Neural cell (in vitro differentiated cells): ENCODE measurements around the gene COL5A1. TPM values are rescaled to one million over a fixed set of nuclear protein-coding genes. Genes with fewer than 3 reads are reported as not detected.

ENCODE experiments used
- H2AFZ ChIP-seq: fragments of 200-600, 300-800 bp; sonication (generic), shearing (Covaris generic); 2 replicates; pipeline ENCODE4 v1.6.0; 2014; ENCODE audit warnings: low read depth, mild to moderate bottlenecking, antibody characterized with exemption, low read length, moderate library complexity
- H3F3A ChIP-seq: fragments of 200-600 bp; shearing (Covaris generic); 2 replicates; pipeline ENCODE4 v1.6.1; 2016; ENCODE audit warnings: mild to moderate bottlenecking, moderate library complexity, mixed read lengths, antibody characterized with exemption, low read length; ENCODE audit not compliant: insufficient read depth, poor library complexity, severe bottlenecking
- H3K27ac ChIP-seq: fragments of 200-600, 300-800 bp; sonication (generic), shearing (Covaris generic); 2 replicates; pipeline ENCODE4 v1.5.1; 2014; ENCODE audit warnings: mild to moderate bottlenecking, low read length, moderate library complexity
- H3K27me3 ChIP-seq: fragments of 300-800, 200-600 bp; sonication (generic), shearing (Covaris generic); 2 replicates; pipeline ENCODE4 v1.6.0; 2014; ENCODE audit warnings: mild to moderate bottlenecking, low read depth, low read length, moderate library complexity; ENCODE audit not compliant: insufficient read depth
- H3K36me3 ChIP-seq: fragments of 300-800, 200-600 bp; sonication (generic), shearing (Covaris generic); 2 replicates; pipeline ENCODE4 v1.5.1; 2014; ENCODE audit warnings: mild to moderate bottlenecking, antibody characterized with exemption, low read length, moderate library complexity; ENCODE audit not compliant: insufficient read depth
- H3K4me2 ChIP-seq: fragments of 300-800, 200-600 bp; sonication (generic), shearing (Covaris generic); 2 replicates; pipeline ENCODE4 v1.6.0; 2014; ENCODE audit warnings: mild to moderate bottlenecking, low read length
- H3K4me3 ChIP-seq: fragments of 300-800, 200-600 bp; sonication (generic), shearing (Covaris generic); 2 replicates; pipeline ENCODE4 v1.5.1; 2014; ENCODE audit warnings: mild to moderate bottlenecking, low read length, moderate library complexity
- H3K79me2 ChIP-seq: fragments of 200-600 bp; shearing (Covaris generic); replicated peaks from 2 replicates; pipeline ENCODE4 v1.6.0; 2014; ENCODE audit warnings: mild to moderate bottlenecking, low read length, moderate library complexity; ENCODE audit not compliant: insufficient read depth
- H3K9ac ChIP-seq: fragments of 300-800, 200-600 bp; sonication (generic), shearing (Covaris generic); 2 replicates; pipeline ENCODE4 v1.6.1; 2016; ENCODE audit warnings: mild to moderate bottlenecking, low read length, mixed read lengths
- H3K9me2 ChIP-seq: fragments of 200-600 bp; shearing (Covaris generic); 2 replicates; pipeline ENCODE4 v1.6.1; 2016; ENCODE audit warnings: mild to moderate bottlenecking, low read length, mixed read lengths; ENCODE audit not compliant: insufficient read depth
- H3K9me3 ChIP-seq: fragments of 200-600, 300-800 bp; sonication (generic), shearing (Covaris generic); 2 replicates; pipeline ENCODE4 v1.6.1; 2016; ENCODE audit warnings: mild to moderate bottlenecking, mixed run types, low read length, moderate library complexity, mixed read lengths
- H4K20me1 ChIP-seq: fragments of 200-600 bp; shearing (Covaris generic); 2 replicates; pipeline ENCODE4 v1.6.1; 2016; ENCODE audit warnings: mild to moderate bottlenecking, mixed run types; ENCODE audit not compliant: insufficient read depth
- CTCF ChIP-seq: fragments of 450-650 bp; IDR thresholded peaks from 2 replicates; pipeline ENCODE4 v1.5.1; 2014; ENCODE audit warnings: antibody characterized with exemption, mild to moderate bottlenecking, moderate library complexity; ENCODE audit not compliant: poor library complexity, severe bottlenecking
- EP300 ChIP-seq: fragments of 450-650 bp; conservative IDR thresholded peaks from 2 replicates; pipeline ENCODE4 v1.6.1; 2014; ENCODE audit warnings: antibody characterized with exemption, mild to moderate bottlenecking, moderate library complexity; ENCODE audit not compliant: poor library complexity, severe bottlenecking
- EZH2 ChIP-seq: fragments of 200-600, 300-800 bp; shearing (Covaris generic), sonication (generic); IDR thresholded peaks from 2 replicates; pipeline ENCODE4 v1.6.1; 2014; ENCODE audit warnings: antibody characterized with exemption, low read length, borderline replicate concordance, mild to moderate bottlenecking; ENCODE audit not compliant: insufficient read depth, poor library complexity, severe bottlenecking
- MXI1 ChIP-seq: fragments of 450-650 bp; conservative IDR thresholded peaks from 2 replicates; pipeline ENCODE4 v1.6.1; 2014; ENCODE audit warnings: antibody characterized with exemption, mild to moderate bottlenecking; ENCODE audit not compliant: poor library complexity, severe bottlenecking
- POLR2AphosphoS5 ChIP-seq: IDR thresholded peaks from 2 replicates; pipeline ENCODE4 v1.6.1; 2012
- RAD21 ChIP-seq: fragments of 450-650 bp; conservative IDR thresholded peaks from 2 replicates; pipeline ENCODE4 v1.6.1; 2014; ENCODE audit warnings: antibody characterized with exemption, mild to moderate bottlenecking, moderate library complexity
- REST ChIP-seq: IDR thresholded peaks from 2 replicates; pipeline ENCODE4 v1.6.1; 2012; ENCODE audit warnings: borderline replicate concordance
- SMC3 ChIP-seq: fragments of 450-650 bp; conservative IDR thresholded peaks from 2 replicates; pipeline ENCODE4 v1.6.1; 2014; ENCODE audit warnings: antibody characterized with exemption, mild to moderate bottlenecking, moderate library complexity; ENCODE audit not compliant: poor library complexity
- TAF1 ChIP-seq: IDR thresholded peaks from 2 replicates; pipeline ENCODE4 v1.6.1; 2012; ENCODE audit warnings: low read depth
- polyA plus RNA-seq: library from polyadenylated mRNA; depleted of rRNA; stranded (reverse); fragments of >200 nt; gene quantifications from 2 replicates; pipeline ENCODE4 v1.2.3, GENCODE V29; 2014

Gene COL5A1
- polyA plus RNA-seq, 1 donor from 2014 or later, result not detected

GRCh38 chr9:134621558-134622110, 20.0 kb upstream of the COL5A1 start (continued):
- TF ChIP-seq SMC3 (no peak), EP300 (no peak)

GRCh38 chr9:134622896-134623257, 18.7 kb upstream of the COL5A1 start:
- no peaks in the 10 kb centered on the region for H4K20me1 ChIP-seq
- no peak overlapping the region for H2AFZ ChIP-seq
- H3K36me3 ChIP-seq, result no peaks in the 10 kb centered on the region
- no peak for TF ChIP-seq REST
- TF ChIP-seq TAF1, result no peak
- no peak for TF ChIP-seq RAD21
- TF ChIP-seq EZH2, result no peak
- TF ChIP-seq CTCF, result no peak
- no peak for TF ChIP-seq SMC3
- TF ChIP-seq POLR2AphosphoS5, result no peak
- TF ChIP-seq EP300, result no peak
- H3K27ac ChIP-seq, result no peak overlapping the region
- H3K9me2 ChIP-seq, result no peaks in the 10 kb centered on the region
- no peaks in the 10 kb centered on the region for H3K27me3 ChIP-seq
- no peak overlapping the region for H3K9ac ChIP-seq
- no peak overlapping the region for H3K4me3 ChIP-seq
- H3F3A ChIP-seq, result no peaks in the 10 kb centered on the region
- H3K9me3 ChIP-seq, result no peaks in the 10 kb centered on the region
- H3K79me2 ChIP-seq, result no peaks in the 10 kb centered on the region
- H3K4me2 ChIP-seq, result no peak overlapping the region

GRCh38 chr9:134623258-134624066, 18.1 kb upstream of the COL5A1 start:
- no peak overlapping the region for H3K4me2 ChIP-seq
- H3K79me2 ChIP-seq, result no peaks in the 10 kb centered on the region
- H3K9me3 ChIP-seq, result no peaks in the 10 kb centered on the region
- no peak overlapping the region for H2AFZ ChIP-seq
- no peak overlapping the region for H3K9ac ChIP-seq
- TF ChIP-seq POLR2AphosphoS5 (no peak), RAD21 (no peak), EZH2 (no peak), MXI1 (no peak), TAF1 (no peak), CTCF (no peak), EP300 (no peak), SMC3 (no peak), REST (no peak)
- H3K36me3 ChIP-seq, result no peaks in the 10 kb centered on the region
- H3F3A ChIP-seq, result no peaks in the 10 kb centered on the region
- no peak overlapping the region for H3K4me3 ChIP-seq
- no peaks in the 10 kb centered on the region for H3K9me2 ChIP-seq
- no peak overlapping the region for H3K27ac ChIP-seq
- no peaks in the 10 kb centered on the region for H4K20me1 ChIP-seq
- H3K27me3 ChIP-seq, result no peaks in the 10 kb centered on the region
